GM12875 (cell line): ENCODE results near the gene NAPG.

Experiments
- H3K4me3 ChIP-seq: one replicate; pipeline ENCODE4 v1.5.1; 2011; ENCODE audit warnings: low read depth, low read length, control low read depth
- TF ChIP-seq, protein P1 (sequence below): IDR thresholded peaks from 2 replicates; pipeline ENCODE4 v1.5.1; 2011; ENCODE audit warnings: low read depth, mild to moderate bottlenecking, control low read depth, inconsistent platforms, low read length, moderate library complexity, borderline replicate concordance; ENCODE audit not compliant: insufficient read depth

Gene NAPG

DNA sequence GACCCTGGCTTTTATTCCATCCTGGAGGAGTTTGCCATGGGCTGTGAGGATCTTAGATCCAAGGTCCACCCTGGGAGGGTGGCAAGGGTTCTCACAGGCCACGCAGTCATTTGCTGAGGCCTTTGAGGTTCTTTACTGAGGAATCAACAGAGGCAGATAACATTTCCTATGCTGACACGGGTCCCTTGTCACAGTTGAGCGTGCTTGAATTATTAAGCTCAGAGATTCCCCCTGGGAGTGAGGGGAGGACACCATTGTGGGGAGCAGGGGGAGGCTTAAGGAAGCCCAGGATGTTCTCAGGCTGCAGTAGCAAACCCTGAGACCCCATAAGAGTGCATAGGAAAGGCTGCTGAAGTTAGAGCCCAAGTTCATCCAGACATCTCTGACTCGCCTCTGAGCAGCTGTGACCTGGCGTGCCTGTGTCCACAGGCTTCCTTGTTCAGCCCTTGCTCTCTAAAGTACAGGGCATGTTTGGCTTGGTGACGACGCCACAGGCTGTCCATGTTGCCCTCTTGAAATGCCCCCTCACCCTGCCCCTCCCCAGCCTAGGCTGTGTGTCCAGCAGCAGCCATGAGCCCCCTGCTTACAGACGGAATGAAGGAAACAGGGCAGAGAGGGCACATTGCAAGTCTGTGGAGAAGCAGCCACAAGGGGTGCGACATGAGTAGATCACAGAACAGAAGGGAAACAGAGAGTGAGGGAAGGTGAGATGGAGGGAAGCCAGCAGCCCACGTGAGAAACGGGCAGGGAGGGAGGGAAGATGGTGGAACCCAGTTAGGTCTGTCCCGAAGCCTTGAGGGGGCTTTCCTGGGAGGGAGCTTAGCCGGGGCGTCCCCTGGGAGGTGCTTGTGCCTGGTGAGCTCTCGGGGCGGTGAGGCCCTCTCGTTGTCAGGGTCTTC, 34.0 kb downstream of the NAPG start:
- H3K4me3 ChIP-seq, result no peak overlapping the region

DNA sequence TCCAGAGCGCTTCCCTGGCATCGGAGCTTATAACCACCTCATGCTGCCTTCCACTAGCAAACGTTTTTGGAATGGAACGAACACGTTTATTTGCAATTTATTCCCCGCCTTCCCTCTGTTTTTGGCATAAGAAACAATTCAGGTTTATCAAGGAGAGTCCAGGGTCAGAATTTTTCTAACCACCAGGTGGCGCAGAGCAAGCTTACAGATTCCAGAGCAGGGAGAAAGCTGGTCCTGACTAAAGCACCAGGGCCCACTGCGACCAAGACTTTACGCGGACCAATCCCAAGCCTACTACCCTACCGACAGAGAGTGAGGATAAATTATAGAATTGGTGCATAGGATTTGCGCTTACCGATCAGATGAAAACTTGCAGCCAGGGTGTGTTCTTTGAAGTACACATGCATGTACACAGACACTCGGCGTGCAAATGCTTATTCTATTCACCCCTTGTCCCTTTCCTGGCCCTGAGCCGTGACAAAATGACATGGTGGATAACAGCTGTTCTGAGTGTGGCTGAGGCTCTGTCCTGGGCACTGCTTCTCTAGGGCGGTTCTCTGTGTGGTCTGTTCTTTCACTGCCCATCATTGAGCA, 34.7 kb downstream of the NAPG start:
- no peak overlapping the region for H3K4me3 ChIP-seq
- TF ChIP-seq, protein P1, sequence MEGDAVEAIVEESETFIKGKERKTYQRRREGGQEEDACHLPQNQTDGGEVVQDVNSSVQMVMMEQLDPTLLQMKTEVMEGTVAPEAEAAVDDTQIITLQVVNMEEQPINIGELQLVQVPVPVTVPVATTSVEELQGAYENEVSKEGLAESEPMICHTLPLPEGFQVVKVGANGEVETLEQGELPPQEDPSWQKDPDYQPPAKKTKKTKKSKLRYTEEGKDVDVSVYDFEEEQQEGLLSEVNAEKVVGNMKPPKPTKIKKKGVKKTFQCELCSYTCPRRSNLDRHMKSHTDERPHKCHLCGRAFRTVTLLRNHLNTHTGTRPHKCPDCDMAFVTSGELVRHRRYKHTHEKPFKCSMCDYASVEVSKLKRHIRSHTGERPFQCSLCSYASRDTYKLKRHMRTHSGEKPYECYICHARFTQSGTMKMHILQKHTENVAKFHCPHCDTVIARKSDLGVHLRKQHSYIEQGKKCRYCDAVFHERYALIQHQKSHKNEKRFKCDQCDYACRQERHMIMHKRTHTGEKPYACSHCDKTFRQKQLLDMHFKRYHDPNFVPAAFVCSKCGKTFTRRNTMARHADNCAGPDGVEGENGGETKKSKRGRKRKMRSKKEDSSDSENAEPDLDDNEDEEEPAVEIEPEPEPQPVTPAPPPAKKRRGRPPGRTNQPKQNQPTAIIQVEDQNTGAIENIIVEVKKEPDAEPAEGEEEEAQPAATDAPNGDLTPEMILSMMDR, result peak; percentile 60; the same call in 1 of the 2 replicates

More for the DNA sequence above, 34.0 kb downstream of the NAPG start:
- TF ChIP-seq, protein P1, result no peak

DNA sequence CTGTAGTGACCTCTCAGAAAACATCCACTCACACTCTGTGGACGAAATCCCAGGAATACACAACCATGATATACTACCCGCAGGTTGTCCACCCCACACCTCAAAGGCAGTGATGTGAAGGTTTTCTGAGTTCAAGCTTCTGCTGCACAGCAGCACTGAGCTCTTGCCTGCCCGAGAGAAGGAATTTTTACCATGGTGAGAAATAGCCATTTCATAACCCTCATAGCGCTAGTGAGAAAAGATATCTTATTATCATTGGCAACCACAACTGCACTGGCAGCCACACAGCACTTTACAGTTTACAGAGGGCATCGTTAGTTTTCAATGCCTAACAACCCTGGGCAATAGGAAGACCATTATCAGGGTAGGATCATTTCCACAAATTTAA, 36.9 kb downstream of the NAPG start:
- H3K4me3 ChIP-seq, result no peak overlapping the region

DNA sequence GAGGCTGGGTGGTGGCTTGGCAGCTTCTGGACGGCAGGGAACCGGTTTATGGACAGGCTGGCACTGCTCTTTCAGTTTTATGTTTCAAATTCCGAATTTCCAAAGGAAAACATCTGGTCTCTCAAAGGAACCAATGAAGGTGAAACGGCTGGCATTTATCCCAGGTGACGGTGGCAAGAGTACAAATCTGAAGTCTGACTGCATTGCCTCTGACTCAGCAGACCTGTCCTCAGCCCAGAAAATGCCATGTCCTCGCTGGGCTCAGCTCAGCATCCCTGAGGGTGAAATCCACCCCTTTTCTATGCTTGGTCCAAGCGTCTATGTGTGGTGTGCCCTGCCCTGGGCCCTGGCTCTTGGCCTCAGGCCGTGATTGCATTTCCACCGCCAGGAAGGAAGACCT, 38.1 kb downstream of the NAPG start:
- no peak overlapping the region for H3K4me3 ChIP-seq
- TF ChIP-seq, protein P1, result no peak

More for the DNA sequence above, 36.9 kb downstream of the NAPG start:
- TF ChIP-seq, protein P1, result no peak

DNA sequence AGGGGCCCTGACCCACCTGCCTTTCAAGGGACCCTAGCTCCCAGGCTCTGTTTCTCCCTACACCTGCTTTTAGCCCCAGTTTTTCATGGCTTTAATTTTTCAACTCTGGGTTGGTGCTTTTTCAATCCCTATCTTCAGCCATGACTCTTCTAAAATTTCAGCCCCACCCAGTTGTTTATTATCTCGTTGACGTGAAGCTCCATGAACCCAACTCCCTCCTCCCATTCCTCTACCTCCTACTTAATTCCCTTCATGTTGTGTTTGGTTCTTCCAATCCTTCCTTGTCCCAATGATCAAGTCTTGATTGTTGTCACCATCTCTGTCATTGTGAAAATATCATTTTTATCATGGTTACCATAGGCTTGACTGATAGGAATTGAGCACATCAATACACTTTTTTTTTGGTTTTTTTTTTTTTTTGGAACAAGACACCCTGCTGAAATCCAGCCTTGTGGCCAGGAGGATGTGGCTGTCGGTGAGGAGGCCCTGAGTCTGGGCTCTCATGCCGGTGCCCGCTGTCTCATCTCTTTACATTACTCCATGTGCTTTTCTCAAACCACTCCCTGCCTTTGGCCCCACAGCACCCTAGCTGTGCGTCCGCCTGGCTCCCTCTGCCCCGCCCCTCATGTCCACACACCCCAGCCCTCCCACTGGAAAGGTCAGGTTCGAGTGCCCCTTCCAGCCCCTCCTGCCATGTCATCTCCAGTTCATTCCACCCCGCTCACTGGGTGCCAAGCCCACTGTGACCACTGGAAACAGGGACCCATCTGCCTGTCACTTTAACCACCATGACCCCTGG, 39.3 kb downstream of the NAPG start:
- no peak overlapping the region for H3K4me3 ChIP-seq
- TF ChIP-seq, protein P1, result no peak

DNA sequence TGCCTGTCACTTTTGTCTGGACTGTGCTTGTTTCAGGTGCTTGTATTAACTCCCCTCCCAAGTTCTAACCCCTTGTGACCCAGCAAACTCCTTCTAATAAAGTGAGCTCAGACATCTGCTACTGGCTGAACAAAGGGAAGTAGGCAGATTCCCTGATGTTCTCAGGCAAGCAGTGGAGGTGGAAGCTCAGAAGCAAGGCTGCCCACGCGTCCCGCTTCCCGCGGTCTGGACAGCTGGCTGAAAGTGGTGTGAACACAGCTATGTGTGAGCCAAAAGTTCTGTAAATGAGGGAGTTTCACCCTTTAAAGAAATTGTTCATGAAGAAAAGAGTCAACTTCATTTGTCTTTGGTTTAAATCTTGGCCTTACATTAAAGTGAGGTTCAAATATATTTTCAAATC, 40.0 kb downstream of the NAPG start:
- TF ChIP-seq, protein P1, result no peak
- no peak overlapping the region for H3K4me3 ChIP-seq
